T-helper 2 cell (primary cell): ENCODE results near the gene GPX3.
A peak's percentile ranks its signal among the peaks of the same experiment; 100 is the strongest.

ENCODE experiments used
- DNase-seq, 5 experiments: peaks; one replicate each; pipeline versions ENCODE4 v3.0.0 to v3.0.0-alpha.2; 2012 to 2022
- total RNA-seq, 2 donors: gene quantifications; one replicate each; lab custom pipeline; 2026; lab: John Stamatoyannopoulos, UW

Gene GPX3, protein sequence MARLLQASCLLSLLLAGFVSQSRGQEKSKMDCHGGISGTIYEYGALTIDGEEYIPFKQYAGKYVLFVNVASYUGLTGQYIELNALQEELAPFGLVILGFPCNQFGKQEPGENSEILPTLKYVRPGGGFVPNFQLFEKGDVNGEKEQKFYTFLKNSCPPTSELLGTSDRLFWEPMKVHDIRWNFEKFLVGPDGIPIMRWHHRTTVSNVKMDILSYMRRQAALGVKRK
- total RNA-seq = 0 to 0.31 reads per million in 2 donors

- peak in 2 of 5 experiments; percentile 13 to 18 for DNase-seq
Measured at GRCh38 chr5:151020304-151021110, at the start of gene GPX3. GPX3 (plus strand) TSS chr5:151020591; CDS start chr5:151020655, 64 bp downstream.

GRCh38 chr5:150978590-150978989 lies 41.8 kb upstream of the GPX3 start:
- no peak for DNase-seq

GRCh38 chr5:150987746-150988145 lies 32.6 kb upstream of the GPX3 start:
- no peak for DNase-seq

DNA sequence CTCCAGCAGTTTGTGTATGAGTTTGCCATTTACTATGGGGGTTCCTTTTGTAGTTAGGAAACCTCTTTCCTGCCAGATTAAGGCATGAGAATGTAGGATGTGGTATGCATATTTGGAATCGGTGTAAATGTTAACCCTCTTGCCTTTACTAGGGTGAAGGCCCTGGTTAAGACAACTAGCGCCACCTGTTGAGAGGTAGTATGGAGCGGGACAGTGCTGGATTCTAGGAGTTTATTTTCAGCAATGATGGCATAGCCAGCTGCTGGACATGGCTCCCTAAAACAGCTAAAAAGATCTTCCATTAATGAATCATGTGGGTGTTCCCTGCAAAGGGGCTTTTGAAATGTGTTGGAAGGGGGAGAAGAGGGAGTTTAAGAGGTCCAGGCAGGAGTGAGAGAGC lies 30.7 kb upstream of the GPX3 start:
- DNase-seq = peak in 1 of 5 experiments; percentile 8

DNA sequence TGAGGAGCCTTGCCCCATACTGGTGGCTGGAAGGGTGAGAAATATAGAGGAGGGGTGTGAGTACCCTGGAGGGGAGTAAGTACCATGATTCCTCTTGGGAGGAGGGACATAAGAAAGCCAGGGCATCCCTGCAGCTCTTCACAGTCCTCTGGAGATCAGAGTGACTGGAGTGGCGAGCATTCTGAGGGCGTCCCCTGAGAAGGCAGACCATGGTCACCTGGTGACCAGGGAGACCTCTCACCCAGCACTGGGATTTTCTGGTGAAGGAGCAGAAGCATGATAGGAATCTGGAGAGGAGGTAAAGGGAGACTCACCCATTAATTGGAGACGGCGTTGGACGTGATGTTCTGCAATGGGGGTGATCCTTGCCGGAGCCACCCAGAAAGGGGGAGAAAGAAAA lies 27.7 kb upstream of the GPX3 start:
- no peak for DNase-seq

GRCh38 chr5:150993422-150993821 lies 27.0 kb upstream of the GPX3 start:
- DNase-seq = no peak

GRCh38 chr5:150993826-150994412 lies 26.5 kb upstream of the GPX3 start:
- no peak for DNase-seq

GRCh38 chr5:150999704-151000442 lies 20.5 kb upstream of the GPX3 start:
- DNase-seq = no peak

DNA sequence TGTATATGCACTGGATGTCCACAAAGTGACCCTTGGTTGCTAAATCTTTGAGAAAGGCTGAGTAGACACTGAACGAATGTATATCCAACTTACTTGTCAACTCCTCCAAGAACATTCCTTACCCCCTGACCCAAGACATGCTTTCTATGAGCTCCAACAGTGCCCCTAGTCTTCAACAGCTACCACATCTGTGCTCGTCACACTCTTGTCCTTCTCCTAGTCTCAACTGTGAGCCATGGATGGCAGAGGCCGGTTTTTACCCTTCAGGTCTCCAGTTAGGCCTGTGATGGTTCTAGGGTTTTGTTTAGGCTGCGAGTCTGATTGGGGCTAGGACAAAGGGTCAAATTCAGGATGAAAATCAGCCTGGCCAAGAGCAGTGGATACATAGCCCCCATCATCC lies 19.0 kb upstream of the GPX3 start:
- no peak for DNase-seq

DNA sequence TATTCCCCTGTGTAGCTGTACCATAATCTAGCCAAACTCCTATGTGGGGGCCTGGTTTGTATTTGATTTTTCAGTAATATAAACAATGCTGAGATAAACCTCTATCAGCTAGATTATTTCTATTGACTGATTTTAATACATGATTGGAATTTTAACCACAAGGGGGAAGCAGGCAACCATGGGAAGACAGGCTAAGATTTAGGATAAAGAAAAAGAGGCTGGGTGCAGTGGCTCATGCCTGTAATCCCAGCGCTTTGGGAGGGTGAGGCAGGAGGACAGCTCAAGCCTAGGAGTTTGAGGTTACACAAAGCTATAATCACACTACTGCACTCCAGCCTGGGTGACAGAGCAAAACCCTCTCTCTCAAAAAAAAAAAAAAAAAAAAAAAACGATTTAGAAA lies 18.1 kb upstream of the GPX3 start:
- no peak for DNase-seq

GRCh38 chr5:151002681-151003502 lies 17.5 kb upstream of the GPX3 start:
- no peak for DNase-seq

DNA sequence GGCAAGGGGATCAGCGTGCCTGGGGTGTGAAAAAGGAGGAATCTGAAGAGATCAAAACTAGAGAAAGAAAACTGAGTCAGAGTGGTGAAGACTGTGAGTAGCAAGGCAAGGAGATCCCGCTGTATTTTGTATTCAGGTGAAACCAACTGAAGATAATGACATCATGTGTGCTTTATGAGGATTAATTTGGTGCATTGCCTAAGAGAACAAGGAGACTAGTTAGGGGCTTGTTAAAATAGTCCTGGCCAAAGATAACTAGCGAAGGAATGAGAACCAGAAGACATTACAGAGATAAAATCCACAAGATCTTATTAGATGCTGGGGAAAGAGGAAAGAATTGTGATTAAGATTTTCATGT lies 16.9 kb upstream of the GPX3 start:
- no peak for DNase-seq

DNA sequence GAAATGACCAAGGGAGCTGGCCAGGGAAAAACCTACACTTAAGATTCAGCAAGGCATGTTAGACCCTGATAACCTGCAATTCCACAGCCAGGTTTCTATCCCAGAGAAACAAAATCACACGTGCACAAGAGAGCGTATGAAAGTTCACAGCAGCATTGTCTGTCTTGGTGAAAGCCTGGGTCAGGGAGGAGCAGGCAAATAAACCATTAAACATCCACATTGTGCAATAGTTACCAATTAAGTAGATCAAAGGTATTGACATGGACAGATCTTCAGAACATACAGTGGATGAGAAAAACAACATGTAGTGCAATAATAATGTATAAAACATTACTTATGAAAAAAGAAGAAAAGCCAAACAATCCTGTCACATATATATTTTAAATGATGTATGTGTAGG lies 15.9 kb upstream of the GPX3 start:
- no peak for DNase-seq

GRCh38 chr5:151005187-151005949 lies 15.0 kb upstream of the GPX3 start:
- DNase-seq = no peak

DNA sequence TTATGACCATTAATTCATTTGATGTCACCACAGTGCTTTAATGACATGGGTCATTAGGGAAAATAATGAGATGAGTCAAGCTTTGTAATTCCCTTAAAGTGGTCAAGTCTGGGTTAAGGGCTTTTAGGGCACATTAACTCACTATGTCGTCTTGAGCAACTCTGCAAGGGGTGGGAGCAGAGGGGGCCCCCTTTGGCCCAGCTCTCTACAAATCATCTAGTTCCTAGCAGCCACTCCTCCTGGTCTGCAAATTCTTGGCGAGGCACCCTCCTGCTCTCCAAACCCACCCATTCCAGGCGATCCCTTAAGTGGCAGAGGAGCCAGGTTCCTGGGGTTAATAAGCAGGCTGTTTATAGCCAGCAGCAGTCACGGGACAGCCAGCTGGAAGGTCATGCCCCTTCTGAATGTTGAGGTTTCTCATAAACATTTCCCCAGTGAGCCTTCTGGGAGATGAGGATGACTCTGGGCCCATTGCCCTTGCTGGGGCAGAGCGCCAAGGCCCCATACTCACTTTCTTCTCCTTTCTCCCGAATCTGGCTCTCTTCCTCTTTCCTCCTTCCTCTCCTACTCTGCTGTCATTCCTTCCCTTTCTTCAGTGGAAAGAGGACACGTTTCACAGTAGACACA lies 14.3 kb upstream of the GPX3 start:
- no peak for DNase-seq

- no peak for DNase-seq
Measured at GRCh38 chr5:151006704-151007334, 13.6 kb upstream of the GPX3 start.

DNA sequence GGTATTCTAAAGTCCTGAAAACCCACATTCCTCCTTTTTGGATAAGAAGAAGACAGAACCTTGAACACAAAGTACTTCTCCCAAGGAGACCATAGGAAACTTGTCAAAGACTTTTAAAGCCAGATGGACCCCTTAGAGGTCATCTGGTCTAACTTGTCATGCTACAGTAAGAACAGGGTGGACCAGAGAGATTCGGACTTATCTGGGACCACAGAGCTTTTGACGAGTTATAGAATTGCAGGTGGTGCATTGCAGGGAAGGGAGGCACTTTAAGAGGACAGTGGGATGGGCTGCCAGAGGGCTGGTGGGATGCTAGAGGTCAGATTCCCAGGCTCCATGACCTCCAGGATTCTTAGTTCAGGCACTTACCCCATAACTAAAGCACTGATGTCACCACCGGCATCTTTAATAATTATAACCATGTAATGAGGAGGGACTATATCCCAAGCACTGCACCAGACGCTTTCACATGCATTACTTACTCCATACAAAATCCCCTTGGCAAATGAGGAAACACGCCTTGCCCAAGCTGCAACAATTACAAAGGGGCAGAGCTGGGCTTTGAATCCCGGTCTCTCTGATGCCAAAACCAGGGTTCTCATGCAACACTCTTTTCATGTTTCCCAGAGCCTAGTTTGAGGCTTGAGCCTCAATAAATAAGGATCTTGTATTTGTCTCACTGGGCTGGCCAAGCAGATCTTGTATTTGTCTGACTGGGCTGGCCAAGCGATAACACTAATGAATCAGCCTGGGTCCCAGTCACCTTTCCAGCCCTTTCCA lies 12.8 kb upstream of the GPX3 start:
- no peak for DNase-seq

DNA sequence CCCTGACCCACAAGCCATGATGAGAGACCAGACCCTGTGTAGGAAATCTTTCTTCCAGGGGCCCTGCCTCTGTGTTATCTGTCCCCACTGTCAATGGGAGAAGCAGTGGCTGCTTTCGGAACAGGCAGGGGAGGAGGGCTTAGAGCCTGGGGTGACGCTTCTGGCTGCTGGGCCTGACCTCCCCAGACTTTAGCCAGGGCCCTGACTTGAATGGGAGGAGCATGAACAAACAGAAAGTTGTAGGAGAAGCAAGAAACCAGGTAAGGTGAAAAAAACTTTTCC lies 12.2 kb upstream of the GPX3 start:
- no peak for DNase-seq

DNA sequence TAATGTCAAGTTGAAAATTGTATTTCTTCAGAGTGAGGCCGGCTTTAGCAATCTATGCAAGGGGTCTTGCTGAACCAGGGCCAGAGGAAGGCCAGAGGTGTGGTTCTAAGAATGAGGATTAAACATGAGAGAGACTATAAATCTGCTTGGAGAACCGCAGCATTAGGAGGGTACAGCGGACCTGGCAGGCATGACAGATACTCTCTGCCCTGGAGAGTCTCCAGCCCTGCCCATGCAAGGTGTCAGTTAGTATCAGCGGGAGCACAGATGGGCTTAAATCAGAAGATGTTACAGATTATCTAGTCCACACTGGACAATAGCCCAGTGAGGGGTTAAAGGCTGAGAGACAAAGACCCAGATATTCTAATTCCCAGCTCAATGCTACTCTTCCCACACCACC lies 11.5 kb upstream of the GPX3 start:
- DNase-seq = no peak

DNA sequence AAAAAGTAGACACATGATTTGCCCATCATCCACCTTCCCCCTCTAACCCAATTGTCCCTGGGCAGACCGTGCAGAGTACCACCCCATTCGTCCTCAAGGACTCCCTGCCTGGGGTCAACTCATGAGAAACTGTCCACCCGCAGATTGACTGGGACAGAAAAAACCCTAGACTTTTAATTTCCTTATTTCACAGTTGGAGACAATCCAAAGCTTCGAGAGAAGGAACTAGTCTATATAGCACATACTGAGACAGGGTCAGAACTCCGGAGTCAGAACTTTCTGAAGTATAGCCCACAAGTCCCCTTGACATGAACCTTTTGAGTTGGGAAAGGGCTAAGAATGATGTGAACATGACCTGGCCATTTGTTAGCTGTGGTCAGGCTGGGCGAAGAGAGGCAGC lies 7.5 kb upstream of the GPX3 start:
- no peak for DNase-seq
